NCI-H2107 treated with DMSO at 0.1 percent for 48 hours (cell line): ENCODE data around the gene ACAA2.

ENCODE experiments used
- DNase-seq: peaks from one replicate; lab custom pipeline; 2025; ENCODE audit not compliant: unreplicated experiment; lab: John Stamatoyannopoulos, UW

Gene ACAA2

DNA sequence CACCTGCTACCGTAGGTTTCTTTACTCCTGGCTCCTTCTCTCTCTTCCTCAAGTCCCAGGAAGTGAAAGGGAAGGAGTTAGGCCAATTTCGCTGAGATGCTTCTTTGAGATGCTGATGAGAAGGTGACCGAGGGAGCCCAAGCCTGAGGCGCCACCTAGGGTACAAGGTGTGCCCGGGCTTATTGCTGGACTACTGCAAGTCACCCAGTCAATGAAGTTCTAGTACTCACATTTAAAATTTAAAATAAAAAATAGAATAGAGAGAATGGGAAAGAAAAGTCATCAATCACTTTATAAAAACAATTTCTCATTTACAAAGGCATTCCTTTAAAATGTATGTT, 45.3 kb downstream of the ACAA2 start:
- DNase-seq = no peak

DNA sequence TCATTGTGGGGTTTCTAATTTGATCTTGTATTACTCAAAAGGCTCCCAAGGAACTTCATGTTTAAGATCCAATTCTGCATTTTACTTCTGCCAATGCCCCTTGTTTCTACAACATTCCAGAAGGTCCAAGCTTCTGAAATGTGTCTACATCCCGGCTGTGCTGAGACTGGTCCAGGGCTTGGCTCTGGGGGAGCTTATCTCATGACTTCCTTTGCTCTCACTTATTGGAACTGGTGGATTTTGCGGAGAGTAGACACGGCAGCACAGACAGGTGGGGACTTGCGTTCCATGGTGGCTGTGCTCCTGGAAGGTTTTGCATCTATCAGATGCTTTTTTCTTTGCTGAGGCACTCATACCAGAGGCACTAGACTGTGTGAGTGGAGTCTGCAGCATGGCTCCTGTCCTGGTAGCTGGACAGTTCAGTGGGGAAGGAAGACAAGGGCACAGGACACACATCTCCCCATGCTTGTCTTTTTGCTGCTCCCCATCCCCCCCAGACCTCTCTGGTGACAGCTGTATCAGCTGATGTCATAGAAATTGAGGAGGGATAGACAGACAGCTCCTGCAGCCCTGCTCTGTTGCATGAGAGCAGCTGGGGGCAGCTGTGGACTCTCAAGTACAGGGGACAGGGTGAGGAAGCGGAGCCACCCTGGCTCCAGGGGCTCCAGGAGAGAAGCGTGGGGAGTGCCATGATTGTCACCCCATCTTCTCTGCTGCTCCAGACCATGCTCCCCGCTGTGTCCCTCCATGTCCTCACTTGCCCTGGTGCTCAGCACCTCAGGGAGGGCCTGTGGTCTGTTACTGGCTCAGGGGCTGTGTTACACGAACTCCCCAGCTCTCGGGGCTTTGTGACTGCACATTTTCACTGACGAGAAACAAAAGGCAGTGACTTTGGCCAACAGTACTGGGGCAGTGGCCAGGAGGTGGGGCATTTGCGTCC, 46.0 kb downstream of the ACAA2 start:
- no peak for DNase-seq

DNA sequence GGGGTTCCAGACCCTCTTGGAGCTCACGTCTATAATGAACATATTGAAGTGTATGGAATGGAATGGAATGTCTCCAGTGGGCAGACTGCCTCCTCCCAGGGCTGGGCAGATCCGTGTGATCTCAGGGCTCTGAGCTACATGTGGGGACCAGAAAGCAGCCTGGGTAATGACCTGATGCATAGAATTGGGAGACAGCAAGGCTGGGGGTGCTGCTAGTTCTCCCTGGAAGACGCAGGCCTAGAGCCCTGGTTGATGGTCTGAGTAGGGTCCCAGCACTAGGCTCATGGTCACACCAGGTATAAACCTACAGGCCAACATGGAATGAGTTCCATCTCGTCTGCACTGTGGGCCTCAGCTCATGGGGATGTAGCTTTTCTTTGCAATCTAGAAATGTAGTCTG, 46.7 kb downstream of the ACAA2 start:
- no peak for DNase-seq

DNA sequence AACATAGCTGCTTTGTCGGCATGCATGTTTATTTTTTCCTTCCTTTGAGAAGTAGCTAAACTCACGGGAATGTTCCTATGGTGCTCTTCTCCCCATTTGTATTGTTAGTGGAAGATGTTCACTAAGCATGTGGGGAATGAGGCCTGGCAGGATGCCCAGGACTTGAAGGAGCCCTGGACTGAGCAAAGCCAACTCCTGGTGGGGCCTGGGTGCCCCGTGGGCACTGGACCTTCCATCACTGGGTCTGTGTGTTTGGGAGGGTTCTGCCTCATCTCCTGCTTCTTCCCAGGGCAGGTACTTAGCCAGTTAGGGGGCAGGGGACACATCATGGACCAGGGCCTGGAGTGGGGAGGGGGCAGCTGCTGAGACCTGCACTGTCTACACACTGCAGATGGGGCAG, 49.3 kb downstream of the ACAA2 start:
- no peak for DNase-seq

DNA sequence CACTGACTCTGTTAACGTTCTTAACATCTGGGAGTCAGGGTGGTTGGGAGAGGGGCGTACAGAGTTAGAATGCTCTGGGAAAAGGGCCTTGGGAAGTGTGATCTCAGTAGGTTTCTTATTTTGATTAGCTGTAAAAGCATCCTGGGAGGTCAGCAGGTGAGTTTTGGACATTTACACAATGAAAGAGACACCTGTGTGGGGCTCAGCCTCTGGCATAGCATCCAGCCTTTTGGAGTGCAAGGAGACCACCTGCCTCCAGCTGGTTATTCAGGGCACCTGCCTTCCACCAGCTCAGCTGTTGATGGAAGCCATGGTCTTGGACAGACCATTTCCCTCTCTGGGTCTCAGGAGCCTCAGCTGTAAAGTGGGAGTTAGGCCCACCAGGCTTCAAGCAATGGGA, 49.7 kb downstream of the ACAA2 start:
- DNase-seq = no peak

DNA sequence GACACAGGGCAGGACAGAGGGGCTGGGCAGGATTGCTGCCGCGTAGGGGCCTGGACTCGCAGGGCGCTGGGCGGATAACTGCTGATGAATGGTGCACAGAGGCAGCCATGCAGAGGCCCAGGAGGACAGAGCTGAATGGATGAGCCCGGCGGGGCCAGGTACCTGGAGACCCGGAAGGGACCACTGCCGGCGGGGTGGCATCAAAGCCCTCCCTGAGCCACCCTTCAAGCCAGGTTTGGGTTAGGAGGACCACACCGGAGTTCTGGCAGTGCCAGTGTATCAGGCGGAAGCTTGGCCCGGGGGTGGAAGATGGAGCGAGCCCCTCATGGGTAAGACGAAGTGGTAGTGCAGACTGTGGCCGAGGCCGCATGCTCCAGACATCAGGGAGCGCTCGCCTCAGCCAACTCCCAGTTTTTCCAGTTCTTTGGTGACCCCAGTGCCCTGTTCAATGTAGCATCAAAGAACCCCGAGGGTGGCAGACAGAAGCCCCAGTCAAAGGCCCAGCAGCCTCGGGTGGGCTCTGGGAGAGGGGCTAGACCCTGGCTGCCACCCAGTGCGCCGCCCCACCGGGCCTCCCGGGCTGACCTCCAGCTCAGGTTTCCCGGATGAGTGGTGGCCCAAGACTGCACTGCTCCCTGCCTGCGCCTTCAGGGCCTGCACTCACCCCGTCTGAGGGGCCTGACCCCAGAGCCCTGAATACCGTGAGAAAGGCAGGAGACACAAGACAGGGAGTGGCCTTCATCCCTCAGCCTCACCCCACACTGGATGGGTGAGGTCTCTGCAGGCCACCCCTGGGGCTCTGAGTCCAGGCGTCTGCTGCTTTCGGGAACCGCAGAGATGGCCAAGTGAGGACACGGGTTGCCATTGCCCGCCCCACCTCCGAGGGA, 50.9 kb downstream of the ACAA2 start:
- DNase-seq = no peak

DNA sequence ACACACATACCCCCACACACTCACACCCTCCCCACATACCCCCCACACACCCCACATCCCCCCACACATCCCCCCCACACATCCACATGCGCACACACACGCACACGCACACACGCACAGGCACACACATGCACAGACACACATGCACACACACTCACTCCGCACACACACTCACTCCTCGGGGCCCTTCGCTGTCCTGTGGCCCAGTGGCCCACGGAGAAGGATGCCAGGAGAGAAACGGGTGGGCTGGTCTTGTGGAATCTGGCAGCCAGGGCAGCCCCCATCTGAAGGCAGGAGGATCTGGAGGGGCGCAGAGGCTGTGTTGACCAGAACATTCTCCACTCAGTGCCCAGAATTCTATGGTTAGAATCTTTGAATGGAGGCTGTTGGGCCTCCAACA, 51.6 kb downstream of the ACAA2 start:
- DNase-seq = no peak

DNA sequence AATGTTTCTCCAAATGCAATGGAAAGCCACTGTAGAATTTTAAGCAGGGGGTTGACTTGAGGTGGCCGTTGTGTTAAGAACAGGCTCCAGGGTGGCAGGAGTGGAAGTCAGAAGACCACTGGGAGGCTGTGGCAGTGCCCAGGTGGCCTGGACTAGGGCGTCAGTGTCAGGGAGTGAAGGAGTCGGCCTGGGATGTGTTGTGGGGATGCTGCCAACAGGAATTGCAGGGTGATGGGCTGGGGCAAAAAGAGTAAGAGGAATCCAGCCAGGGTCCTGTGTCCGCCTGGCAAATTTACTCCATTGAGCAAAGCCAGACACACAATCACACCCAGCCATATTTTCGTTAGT, 55.1 kb downstream of the ACAA2 start:
- no peak for DNase-seq

DNA sequence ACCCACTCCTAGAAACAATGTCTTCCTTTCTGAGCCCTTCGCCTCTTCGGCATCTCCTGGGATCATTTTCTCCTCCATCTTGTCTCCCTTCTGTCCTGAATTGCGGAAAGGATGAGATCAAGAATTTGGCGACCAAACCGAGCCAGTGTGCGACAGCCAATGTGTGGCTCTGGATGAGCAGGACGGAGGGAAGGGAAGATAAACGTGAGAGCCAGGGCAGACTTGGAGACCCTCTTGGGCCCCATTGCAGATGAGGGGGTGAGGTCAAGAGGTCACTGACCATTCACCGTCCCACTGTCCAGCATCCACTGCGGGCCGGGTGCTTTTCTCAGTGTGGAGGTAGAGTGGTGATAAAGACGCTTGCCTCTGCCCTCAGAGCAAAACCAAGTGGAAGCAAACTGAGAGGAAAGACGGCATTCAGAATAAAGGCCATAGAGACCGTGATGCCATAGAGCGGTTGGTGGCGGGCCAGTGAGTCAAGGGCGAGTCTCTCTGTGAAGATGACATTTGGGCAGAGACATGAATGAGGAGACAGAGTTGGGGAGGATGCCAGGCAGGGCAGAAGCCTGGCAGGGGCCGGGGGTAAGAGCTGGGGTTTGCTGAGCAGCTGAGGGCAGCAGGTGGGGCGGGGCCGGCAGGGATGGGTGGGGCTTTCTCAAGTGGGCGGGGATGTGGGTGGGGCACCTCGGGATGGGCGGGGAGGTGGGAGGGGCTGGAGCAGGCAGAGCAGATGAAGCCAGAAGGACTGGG, 55.6 kb downstream of the ACAA2 start:
- no peak for DNase-seq

DNA sequence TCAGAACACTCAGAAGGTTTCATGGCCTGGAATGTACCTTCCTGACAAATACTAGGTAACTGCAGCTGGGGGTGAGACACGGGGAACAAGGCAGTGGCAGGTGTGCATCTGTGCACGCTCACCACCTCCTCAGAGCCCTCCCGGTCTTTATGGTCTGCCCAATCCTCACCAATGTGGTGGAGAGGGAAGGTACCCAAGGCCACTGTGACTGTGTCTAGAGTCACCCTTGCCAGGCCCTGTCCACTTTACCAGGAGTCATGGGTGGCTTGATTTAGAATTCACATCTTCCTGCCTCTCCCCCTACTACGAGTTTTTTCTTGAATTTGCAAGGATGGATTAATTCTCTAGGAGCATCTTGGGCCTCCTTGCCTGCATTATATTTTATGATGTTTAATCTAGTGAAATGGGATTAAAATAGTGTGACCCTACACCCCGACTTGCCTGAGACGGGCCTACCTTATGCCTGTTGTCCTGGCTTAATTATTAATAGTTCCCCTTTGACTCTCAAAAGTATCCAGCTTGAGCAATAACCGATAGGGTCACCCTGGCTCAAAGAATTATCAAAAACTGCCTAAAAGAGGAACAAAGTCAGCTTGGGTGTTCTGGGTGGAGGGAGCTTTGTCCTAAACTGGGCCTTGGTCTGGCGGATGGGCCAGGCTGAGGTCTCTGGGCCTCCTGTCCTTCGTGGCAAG, 56.5 kb downstream of the ACAA2 start:
- DNase-seq = no peak

DNA sequence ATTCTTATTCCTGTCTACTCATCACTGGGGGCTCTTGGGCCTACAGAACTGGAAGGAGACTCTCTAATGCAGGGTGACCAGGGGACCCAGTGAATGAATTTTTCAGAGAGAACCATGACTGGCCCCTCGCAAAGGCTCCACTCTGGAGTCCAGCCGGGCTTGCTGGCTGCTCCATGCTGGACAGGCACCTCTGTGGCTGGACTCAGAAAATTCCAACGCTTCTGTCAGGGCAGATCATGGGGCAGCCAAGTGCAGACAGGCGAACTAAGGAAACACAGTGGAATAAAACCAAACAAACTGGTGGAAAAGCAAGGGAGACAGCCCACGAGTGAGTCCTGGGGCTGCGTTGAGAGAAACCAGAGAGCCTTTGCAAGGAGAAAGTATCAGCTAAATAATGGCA, 57.2 kb downstream of the ACAA2 start:
- no peak for DNase-seq

DNA sequence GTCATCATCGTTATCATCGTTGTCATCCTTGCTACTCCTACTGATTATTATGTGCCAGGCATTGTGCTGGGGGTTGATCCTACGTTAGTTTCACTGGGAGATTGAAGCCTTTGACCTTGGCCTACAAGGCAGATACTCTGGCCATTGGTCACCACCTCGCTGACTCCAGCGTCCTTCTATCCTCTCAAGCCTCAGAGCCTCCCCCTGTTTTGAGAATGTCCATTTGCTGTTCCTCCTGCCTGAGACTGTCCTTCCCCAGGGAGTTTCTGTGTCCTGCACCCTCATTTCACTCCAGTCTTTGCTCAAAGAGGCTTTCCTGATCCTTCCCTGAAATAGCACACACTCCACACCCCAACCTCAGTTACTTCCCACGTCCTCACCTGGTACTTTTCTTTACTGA, 57.8 kb downstream of the ACAA2 start:
- DNase-seq = no peak

DNA sequence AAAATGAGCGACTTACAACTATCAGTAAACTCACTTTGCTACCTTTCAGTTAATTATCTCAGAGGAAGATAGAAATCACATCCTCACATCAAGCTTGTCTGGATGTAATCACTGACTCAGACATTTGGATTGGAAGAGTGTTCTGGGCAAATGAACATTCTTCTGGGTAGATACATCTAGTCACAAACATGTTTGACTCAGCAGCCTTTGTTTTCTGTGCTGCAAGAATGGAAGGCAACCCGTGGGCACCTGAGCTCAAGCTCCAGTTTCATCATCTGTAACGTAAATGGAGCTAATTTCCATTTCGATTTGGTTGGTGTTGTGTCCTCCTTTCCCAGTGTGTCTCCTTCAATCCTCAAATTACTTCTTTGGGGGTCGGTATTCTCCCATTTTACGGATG, 58.5 kb downstream of the ACAA2 start:
- no peak for DNase-seq

DNA sequence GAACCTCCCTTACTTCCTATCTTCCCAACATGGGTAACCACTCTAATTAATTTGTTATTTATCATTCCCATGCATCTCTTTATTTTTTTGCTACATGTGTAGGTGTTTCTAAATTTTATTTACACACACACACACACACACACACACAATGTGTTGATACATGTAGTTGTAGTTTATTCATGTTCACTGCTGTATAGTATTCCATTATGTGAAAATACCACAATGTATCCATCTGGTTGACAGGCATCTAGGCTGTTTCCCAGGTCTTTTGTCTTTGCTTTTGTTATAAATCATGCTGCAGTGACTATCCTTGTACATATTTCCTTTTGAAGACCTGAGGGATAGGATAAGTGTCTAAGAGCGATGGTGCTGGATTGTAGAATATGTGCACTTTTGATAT, 59.7 kb downstream of the ACAA2 start:
- DNase-seq = no peak

DNA sequence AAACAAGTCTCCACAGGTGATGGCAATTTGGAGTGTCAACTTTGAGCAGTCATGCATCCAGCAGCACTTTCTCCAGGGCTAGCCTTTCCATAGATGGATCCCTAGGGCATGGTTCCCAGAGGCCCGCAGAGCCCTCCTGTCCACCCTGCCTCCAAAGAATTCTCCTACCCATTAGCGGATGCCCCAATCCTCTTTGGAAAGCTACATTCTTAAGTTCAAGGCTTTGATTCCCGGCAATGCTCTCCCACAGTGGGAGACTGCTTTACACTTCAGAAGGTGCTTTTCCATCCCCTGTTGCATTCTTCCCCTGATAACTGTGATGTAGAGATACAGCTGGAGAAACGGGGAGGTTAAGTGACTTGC, 61.3 kb downstream of the ACAA2 start:
- DNase-seq = no peak

DNA sequence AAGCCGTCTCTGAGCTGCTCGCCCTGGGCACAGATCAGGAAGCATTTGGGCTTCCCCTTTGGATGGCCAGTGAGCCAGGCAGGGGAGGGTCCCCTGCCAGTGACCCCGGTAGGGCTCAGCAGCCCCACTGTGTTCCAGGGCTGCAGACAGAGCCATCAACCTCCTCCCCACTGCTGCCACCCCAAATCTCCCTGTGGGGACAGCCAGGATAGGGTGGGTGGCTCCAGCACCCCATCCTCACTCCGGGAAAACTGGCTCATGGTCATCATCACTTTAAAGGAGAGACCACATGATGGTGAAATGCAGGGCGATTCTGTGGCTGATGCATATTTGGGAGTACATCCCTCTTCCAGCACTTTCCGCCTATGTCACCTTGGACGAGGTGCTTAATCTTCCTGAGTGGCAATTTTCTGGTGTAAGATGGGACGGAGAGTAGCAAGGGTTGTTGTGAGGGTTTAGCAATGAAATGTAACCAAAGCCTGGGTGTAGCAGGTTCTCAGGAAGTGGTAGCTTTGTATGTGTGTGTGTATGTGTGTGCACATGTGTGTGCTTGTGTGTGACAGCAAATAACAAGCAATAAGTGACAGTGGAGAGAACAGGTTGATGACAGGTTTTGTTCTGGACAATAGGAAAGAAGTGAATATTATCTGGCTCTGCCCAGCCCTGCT, 61.8 kb downstream of the ACAA2 start:
- no peak for DNase-seq

DNA sequence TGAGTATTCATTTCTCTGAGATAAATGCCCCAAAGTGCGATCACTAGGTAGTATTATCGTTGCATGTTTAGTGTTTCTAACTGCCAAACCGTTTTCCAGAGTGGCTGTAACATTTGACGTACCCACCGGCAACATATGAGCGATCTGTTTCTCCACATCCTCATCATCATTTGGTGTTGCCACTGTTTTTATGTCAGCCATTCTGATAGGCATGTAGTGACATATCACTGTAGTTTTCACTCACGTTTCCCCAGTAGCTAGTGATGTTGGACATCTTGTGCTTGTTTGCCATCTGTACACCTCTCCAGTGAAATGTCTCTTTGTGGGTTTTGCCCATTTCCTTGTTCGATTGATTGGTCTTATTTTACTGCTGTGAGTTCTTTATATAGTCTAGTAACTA, 63.8 kb downstream of the ACAA2 start:
- no peak for DNase-seq

DNA sequence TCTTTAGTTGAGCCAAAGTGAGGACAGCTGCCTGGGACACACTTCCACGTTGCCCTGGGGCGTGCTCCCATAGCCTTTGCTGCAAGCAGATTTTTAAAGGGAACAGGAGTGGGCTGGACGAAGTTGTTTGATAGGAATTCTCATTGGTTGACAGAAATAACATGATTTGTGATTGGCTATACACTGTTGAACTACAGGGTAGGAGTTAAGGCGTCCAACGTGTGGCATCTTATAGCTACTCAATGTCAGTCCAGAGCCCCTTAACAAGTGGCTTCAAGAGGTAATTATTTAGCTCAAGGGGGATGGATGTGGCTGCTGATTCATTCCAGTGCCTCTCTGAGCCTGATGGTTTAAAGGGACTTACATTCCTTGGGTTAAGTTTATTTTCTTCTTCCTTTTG, 65.5 kb downstream of the ACAA2 start:
- no peak for DNase-seq

DNA sequence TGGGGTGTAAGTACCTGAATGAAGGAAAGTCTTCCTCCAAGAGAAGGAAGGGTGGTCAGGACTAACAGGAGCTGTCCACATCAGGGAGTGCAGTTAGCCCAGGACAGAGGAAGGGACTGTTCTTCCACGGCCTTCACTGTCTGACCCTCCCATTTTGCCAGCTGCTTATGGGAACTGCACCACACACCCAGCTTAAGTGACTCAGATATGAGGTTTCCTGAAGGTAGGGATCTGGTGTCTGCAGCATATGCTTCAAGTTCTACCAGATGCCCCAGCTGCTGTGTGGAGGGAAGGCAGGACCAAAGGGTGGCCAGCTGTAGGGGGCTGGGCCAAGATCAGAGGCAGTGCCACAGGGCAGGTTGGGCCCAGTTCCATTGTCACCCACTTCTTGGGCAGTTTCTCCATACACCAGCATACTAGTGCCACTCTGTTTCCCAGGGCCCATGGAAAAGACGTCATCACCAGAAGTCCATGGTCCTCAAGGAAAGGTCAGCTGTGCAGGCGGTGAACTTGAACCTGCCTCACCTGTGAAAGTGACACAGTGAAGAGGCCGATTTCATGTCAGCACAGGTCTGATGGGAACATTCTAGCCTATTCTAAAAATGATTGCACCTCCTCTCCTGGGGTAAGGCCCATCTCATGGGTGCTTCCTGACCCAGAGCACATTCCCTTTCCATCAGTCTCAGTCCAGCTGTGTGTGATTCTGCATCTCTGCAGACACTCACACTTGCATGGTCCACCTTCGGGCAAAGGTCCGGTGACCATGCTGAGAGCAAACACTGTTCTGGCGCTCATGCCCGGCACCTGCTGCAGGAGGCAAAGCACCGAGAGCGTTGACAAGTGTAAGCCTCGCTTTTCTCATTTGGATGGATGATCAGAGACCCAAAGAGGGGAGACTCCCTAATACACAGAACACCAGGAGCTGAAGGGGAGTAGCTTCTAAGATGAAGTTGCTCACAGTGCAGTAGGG, 68.0 kb downstream of the ACAA2 start:
- no peak for DNase-seq
